Lung (tissue), 12 donors: ENCODE results near the gene NUDT21. TPM values are rescaled to one million over a fixed set of nuclear protein-coding genes. Genes with fewer than 3 reads are reported as not detected.

Experiments
- ATAC-seq: fragments of 200-7000 bp; cut with Tn5 transposase; one replicate; pipeline ENCODE4 v1.9.1; 2020; ENCODE audit warnings: moderate number of reproducible peaks; ENCODE audit not compliant: insufficient read depth, low FRiP score
- DNase-seq, 3 donors: peaks; one replicate each; pipeline ENCODE4 v3.0.0-alpha.2; 2013 to 2017
- H3K27ac ChIP-seq, 2 donors: one replicate each; pipeline ENCODE4 v1.5.1; 2013; ENCODE audit warnings: mild to moderate bottlenecking in 2 of 2, moderate library complexity in 2 of 2, control low read depth in 1 of 2, inconsistent platforms in 1 of 2, low read depth in 1 of 2, low read length in 1 of 2
- H3K27me3 ChIP-seq, 3 donors: one replicate each; pipeline ENCODE4 v1.5.1; 2013; ENCODE audit warnings: low read length in 2 of 3; ENCODE audit not compliant: control insufficient read depth in 3 of 3, insufficient read depth in 3 of 3
- H3K36me3 ChIP-seq, 4 donors: one replicate each; pipeline ENCODE4 v1.5.1; 2013; ENCODE audit warnings: low read length in 4 of 4, mild to moderate bottlenecking in 1 of 4, moderate library complexity in 1 of 4; ENCODE audit not compliant: control insufficient read depth in 4 of 4, insufficient read depth in 4 of 4
- H3K4me1 ChIP-seq, 5 donors: one replicate each; pipeline ENCODE4 v1.5.1; 2013; ENCODE audit warnings: low read length in 5 of 5, mild to moderate bottlenecking in 2 of 5, moderate library complexity in 1 of 5; ENCODE audit not compliant: control insufficient read depth in 5 of 5, insufficient read depth in 5 of 5
- H3K4me3 ChIP-seq: one replicate; pipeline ENCODE4 v1.5.1; 2013; ENCODE audit warnings: mild to moderate bottlenecking, control low read depth, moderate library complexity
- H3K9ac ChIP-seq, 2 donors: one replicate each; pipeline ENCODE4 v1.5.1; 2013; ENCODE audit warnings: low read length in 2 of 2, control low read depth in 1 of 2; ENCODE audit not compliant: insufficient read depth in 1 of 2
- H3K9me3 ChIP-seq, 4 donors: one replicate each; pipeline ENCODE4 v1.5.1; 2013; ENCODE audit warnings: low read length in 3 of 4, mild to moderate bottlenecking in 1 of 4, moderate library complexity in 1 of 4; ENCODE audit not compliant: control insufficient read depth in 4 of 4, insufficient read depth in 3 of 4
- WGBS, 2 donors: extraction: QIAGEN DNeasy Blood & Tissue Kit; methylation state at CpG; one replicate each; pipeline ENCODE4 v1.1.7; 2013; 5-methylcytosine and 5-hydroxymethylcytosine counted together
- polyA plus RNA-seq, 2 donors: library from polyadenylated mRNA; stranded (reverse); fragments of 200-250 nt; gene quantifications; one replicate each; pipeline ENCODE4 v1.2.1, GENCODE V29; 2013
- total RNA-seq, 2 donors: library from RNA; depleted of rRNA in 1 of 2; stranded (reverse); fragments of >200 nt in 1 of 2; gene quantifications; one replicate each; pipeline ENCODE4 v1.2.1, GENCODE V29; 2014 to 2021
- TF ChIP-seq, protein P1 (sequence below): IDR thresholded peaks from 2 replicates; pipeline ENCODE4 v1.5.1; 2012; ENCODE audit warnings: mild to moderate bottlenecking; ENCODE audit errors: control extremely low read depth, extremely low read depth
- donor health status: control.
- donor health status: control.
- donor health status: Bipolar disorder and iron deficiency.
- donor health status: healthy.
- donor health status: DM: yes; HTN: yes; CAD: no.

NUDT21 gene
- total and polyA plus RNA-seq, 4 donors, result 30.9 to 91.0 (median 60.5) TPM

DNA sequence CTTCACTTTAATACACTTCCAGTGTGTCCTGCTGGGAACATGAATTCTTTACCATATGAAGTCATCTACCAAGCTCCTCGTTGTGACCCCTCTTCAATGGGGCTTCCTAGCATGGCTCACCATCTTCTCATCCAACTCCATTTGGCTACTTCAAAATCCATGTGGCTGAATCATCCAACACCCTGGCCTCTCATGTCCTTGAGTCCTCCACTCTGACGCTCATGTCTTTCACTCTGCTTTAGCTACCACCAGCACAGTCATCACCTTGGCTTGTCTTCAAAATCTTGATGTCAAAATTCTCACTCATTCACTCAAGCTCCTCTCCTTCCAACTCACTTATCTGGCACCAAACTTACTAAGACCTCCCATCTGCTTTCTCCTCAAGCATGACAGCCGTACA lies 61.6 kb downstream of the NUDT21 start:
- no peaks in the 10 kb centered on the region for H3K27me3 ChIP-seq
- DNase-seq, result no peak
- TF ChIP-seq, protein P1, sequence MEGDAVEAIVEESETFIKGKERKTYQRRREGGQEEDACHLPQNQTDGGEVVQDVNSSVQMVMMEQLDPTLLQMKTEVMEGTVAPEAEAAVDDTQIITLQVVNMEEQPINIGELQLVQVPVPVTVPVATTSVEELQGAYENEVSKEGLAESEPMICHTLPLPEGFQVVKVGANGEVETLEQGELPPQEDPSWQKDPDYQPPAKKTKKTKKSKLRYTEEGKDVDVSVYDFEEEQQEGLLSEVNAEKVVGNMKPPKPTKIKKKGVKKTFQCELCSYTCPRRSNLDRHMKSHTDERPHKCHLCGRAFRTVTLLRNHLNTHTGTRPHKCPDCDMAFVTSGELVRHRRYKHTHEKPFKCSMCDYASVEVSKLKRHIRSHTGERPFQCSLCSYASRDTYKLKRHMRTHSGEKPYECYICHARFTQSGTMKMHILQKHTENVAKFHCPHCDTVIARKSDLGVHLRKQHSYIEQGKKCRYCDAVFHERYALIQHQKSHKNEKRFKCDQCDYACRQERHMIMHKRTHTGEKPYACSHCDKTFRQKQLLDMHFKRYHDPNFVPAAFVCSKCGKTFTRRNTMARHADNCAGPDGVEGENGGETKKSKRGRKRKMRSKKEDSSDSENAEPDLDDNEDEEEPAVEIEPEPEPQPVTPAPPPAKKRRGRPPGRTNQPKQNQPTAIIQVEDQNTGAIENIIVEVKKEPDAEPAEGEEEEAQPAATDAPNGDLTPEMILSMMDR, result no peak
- peaks cover 22 to 38% (median 29%) of the 10 kb centered on the region in 4 donors for H3K36me3 ChIP-seq
- 89 to 90% methylated on average over 3 of the region's 3 CpGs for WGBS, 2 donors
- no peaks in the 10 kb centered on the region for H3K9me3 ChIP-seq
- H3K9ac ChIP-seq, result no peak overlapping the region
- no peaks in the 10 kb centered on the region for H3K4me1 ChIP-seq
- no peak for ATAC-seq
- no peak overlapping the region for H3K27ac ChIP-seq
- H3K4me3 ChIP-seq, result no peak overlapping the region

DNA sequence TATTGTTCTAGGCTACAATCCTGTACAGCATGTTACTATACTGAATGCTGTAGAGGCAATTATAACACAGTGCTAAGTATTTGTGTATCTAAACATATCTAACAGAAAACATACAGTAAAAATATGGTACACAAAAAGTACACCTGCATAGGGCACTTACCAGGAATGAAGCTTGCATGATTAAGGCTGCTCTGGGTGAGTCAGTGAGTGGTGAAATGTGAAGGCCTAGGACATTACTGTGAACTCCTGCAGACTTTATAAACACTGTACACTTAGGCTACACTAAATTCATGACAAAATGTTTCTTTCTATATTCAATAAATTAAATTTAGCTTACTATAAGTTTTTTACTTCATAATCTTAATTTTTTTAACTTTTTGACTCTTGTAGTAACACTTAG lies 62.9 kb downstream of the NUDT21 start:
- ATAC-seq (no peak), DNase-seq (no peak)
- TF ChIP-seq, protein P1, result no peak
- Histone ChIP-seq H3K27me3 (no peaks in the 10 kb centered on the region), H3K4me3 (no peak overlapping the region), H3K27ac (no peak overlapping the region), H3K4me1 (no peaks in the 10 kb centered on the region), H3K9me3 (no peaks in the 10 kb centered on the region), H3K36me3 (peaks cover 26 to 49% (median 39%) of the 10 kb centered on the region in 4 donors), H3K9ac (no peak overlapping the region)

- TF ChIP-seq, protein P1, result no peak
- Histone ChIP-seq H3K27ac (no peak overlapping the region), H3K4me3 (no peak overlapping the region), H3K27me3 (no peaks in the 10 kb centered on the region), H3K4me1 (no peaks in the 10 kb centered on the region), H3K9ac (no peak overlapping the region), H3K9me3 (no peaks in the 10 kb centered on the region), H3K36me3 (peaks cover 29 to 50% (median 43%) of the 10 kb centered on the region in 4 donors)
- WGBS, 2 donors, result 95 to 96% methylated on average over 3 of the region's 3 CpGs
- DNase-seq (no peak), ATAC-seq (no peak)
Measured at GRCh38 chr16:56387396-56387795, 63.7 kb downstream of the NUDT21 start.

GRCh38 chr16:56384074-56384721 lies 66.9 kb downstream of the NUDT21 start:
- Histone ChIP-seq H3K27me3 (no peaks in the 10 kb centered on the region), H3K4me3 (no peak overlapping the region), H3K9ac (no peak overlapping the region), H3K4me1 (no peaks in the 10 kb centered on the region), H3K9me3 (peaks cover 3 to 10% (median 6%) of the 10 kb centered on the region in 4 donors), H3K36me3 (peaks cover 30 to 67% (median 51%) of the 10 kb centered on the region in 4 donors), H3K27ac (no peak overlapping the region)
- no peak for ATAC-seq
- DNase-seq, result no peak
- TF ChIP-seq, protein P1, result no peak
- WGBS, 2 donors, result 94 to 95% methylated on average over 4 of the region's 4 CpGs
